ENCODE measurements around the gene ELOVL6. TPM values are rescaled to one million over a fixed set of nuclear protein-coding genes. Genes with fewer than 3 reads are reported as not detected.

Gene ELOVL6
- total and polyA plus RNA-seq, 9 of the 15 experiments (the other 6 are each of a cell fraction or from before 2014, with no cell fraction given) = 18.3 to 82.6 (median 46.0) TPM

DNA sequence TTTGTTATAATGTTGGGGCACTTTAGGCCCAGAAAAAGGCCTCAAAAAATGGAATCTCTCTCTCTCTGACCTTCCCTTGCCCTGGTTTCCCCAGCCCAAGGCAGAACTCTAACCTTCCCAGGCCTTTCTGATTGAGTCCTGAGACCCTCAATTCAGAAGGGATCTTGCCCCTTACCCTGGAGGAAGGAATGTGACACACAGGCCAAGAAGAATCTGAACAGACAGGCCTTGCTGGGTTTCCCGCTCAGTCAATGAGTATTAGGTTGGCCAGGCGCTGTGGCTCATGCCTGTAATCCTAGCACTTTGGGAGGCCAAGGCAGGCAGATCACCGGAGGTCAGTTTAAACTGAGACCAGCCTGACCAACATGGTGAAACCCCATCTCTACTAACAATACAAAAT lies 27.6 kb downstream of the ELOVL6 start:
- peaks cover 55% of the 10 kb centered on the region for H3K36me3 ChIP-seq (ENCODE audit: control insufficient read depth, insufficient read depth, low read length)
- no peaks in the 10 kb centered on the region for H3K9me1 ChIP-seq (ENCODE audit: control insufficient read depth, insufficient read depth, low read length)
- 97% methylated on average over 3 of the region's 3 CpGs for WGBS (ENCODE audit: insufficient coverage, low coverage, missing lambda C conversion rate)
- H3K9ac ChIP-seq (ENCODE audit: insufficient read depth in 1 of 2, low read depth in 2 of 2, low read length in 2 of 2) = no peak overlapping the region
- BruUV-seq (replicated peaks) = no TSS peak
- H3K27me3 ChIP-seq (ENCODE audit: control insufficient read depth in 2 of 2, insufficient read depth in 2 of 2, low read length in 2 of 2) = no peaks in the 10 kb centered on the region
- peaks cover 11% of the 10 kb centered on the region for H3K79me2 ChIP-seq (ENCODE audit: control insufficient read depth, insufficient read depth, low read length)
- in situ Hi-C loops (cut with MboI) (no loop called here), intact Hi-C loops (cut with micrococcal nuclease) (no loop called here)
- H3K9me3 ChIP-seq (replicated peaks; ENCODE audit: control insufficient read depth, insufficient read depth, low read depth, low read length) = no peaks in the 10 kb centered on the region
- no peaks in the 10 kb centered on the region; the same call in 1 of the 2 replicates for H4K20me1 ChIP-seq (replicated peaks; ENCODE audit: control insufficient read depth, insufficient read depth, low read length)
- ATAC-seq = no peak
- H2AFZ ChIP-seq (ENCODE audit: low read depth, low read length) = no peak overlapping the region
- CTCF ChIA-PET (ENCODE audit: low intra/inter-chr PET ratio) = no interaction called here
- TF ChIP-seq, protein P1, sequence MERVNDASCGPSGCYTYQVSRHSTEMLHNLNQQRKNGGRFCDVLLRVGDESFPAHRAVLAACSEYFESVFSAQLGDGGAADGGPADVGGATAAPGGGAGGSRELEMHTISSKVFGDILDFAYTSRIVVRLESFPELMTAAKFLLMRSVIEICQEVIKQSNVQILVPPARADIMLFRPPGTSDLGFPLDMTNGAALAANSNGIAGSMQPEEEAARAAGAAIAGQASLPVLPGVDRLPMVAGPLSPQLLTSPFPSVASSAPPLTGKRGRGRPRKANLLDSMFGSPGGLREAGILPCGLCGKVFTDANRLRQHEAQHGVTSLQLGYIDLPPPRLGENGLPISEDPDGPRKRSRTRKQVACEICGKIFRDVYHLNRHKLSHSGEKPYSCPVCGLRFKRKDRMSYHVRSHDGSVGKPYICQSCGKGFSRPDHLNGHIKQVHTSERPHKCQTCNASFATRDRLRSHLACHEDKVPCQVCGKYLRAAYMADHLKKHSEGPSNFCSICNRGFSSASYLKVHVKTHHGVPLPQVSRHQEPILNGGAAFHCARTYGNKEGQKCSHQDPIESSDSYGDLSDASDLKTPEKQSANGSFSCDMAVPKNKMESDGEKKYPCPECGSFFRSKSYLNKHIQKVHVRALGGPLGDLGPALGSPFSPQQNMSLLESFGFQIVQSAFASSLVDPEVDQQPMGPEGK (CRISPR knock-in tag; IDR thresholded peaks at IDR 0.05; ENCODE audit: borderline replicate concordance) = no peak
- TF ChIP-seq TEAD1 (CRISPR knock-in tag; IDR thresholded peaks at IDR 0.05) = peak in 1 of 2 experiments; percentile 88; a peak in 2 of 4 replicates
- no peak for TF ChIP-seq KHSRP (IDR thresholded peaks at IDR 0.05)
- POLR2A ChIA-PET = interaction anchor here (1.0 to 1.4 kb wide), 2 partner anchors 14 to 20 kb away, joined by 3 to 6 read pairs; no protein-coding TSS in a partner anchor
- H3K4me2 ChIP-seq (ENCODE audit: insufficient read depth, low read length) = no peak overlapping the region
- H3K4me1 ChIP-seq (replicated peaks in 1 of 2; ENCODE audit: control insufficient read depth in 2 of 2, insufficient read depth in 2 of 2, low read length in 2 of 2) = peaks cover 6 to 9% of the 10 kb centered on the region in 2 experiments; a peak in 3 of 5 replicates
- H3K27ac ChIP-seq (ENCODE audit: extremely low read depth, low read depth, low read length) = no peak overlapping the region
- no peak for DNase-seq (ENCODE audit: extremely low read depth in 1 of 4, low spot score in 3 of 4)
- H3K4me3 ChIP-seq = no peak overlapping the region
- no peak for FAIRE-seq
